GM18517 (cell line): Measurements from ENCODE around the gene TRA2B.

Experiments
- ATAC-seq: cut with Tn5 transposase; IDR thresholded peaks from one replicate; pipeline ENCODE4 v1.9.1; 2021; ENCODE audit warnings: mild to moderate bottlenecking, moderate library complexity; ENCODE audit not compliant: unreplicated experiment

TRA2B gene

GRCh38 chr3:185881926-185882325 is 55.9 kb downstream of the TRA2B start:
- ATAC-seq: no peak

- no peak for ATAC-seq
Observed at GRCh38 chr3:185880600-185880999, 57.2 kb downstream of the TRA2B start.

- no peak for ATAC-seq
Observed at GRCh38 chr3:185878920-185879319, 58.9 kb downstream of the TRA2B start.

- ATAC-seq: no peak
Observed at GRCh38 chr3:185874119-185874518, 63.7 kb downstream of the TRA2B start.

- ATAC-seq: no peak
Observed at GRCh38 chr3:185867650-185868049, 70.2 kb downstream of the TRA2B start.

- ATAC-seq: no peak
Observed at GRCh38 chr3:185866995-185867394, 70.8 kb downstream of the TRA2B start.

GRCh38 chr3:185866555-185866954 is 71.3 kb downstream of the TRA2B start:
- ATAC-seq: no peak
